Measurements from ENCODE around the gene HPCAL1. TPM values are rescaled to one million over a fixed set of nuclear protein-coding genes. Genes with fewer than 3 reads are reported as not detected.

HPCAL1 gene
- total and polyA plus RNA-seq, 2 of the 8 experiments (the other 6 are each of a cell fraction or from before 2014, with no cell fraction given) = 5.8 to 8.6 TPM

- Histone ChIP-seq H3K56ac (replicated peaks; ENCODE audit: insufficient read length, low read depth, low read length) (no peak overlapping the region), H3K4me3 (ENCODE audit: extremely low read depth in 1 of 4, insufficient read depth in 2 of 4, low read depth in 3 of 4, low read length in 4 of 4) (no peak overlapping the region), H2BK5ac (ENCODE audit: low read depth, low read length) (no peak overlapping the region; the same call in 1 of the 2 replicates), H4K5ac (ENCODE audit: insufficient read length, low read depth, low read length) (no peak overlapping the region), H2AFZ (ENCODE audit: low read length) (no peak overlapping the region), H4K20me1 (replicated peaks in 1 of 2; ENCODE audit: control insufficient read depth in 1 of 2, insufficient read depth in 2 of 2, low read length in 2 of 2) (no peaks in the 10 kb centered on the region), H3K36me3 (ENCODE audit: control insufficient read depth in 2 of 4, insufficient read depth in 4 of 4, low read length in 3 of 4) (no peaks in the 10 kb centered on the region), H3K79me2 (ENCODE audit: control insufficient read depth in 1 of 2, insufficient read depth in 2 of 2, low read length in 2 of 2) (no peaks in the 10 kb centered on the region), H3K4ac (replicated peaks; ENCODE audit: insufficient read length, low read depth, low read length) (no peak overlapping the region), H2BK120ac (replicated peaks; ENCODE audit: low read depth, low read length) (no peak overlapping the region), H4K8ac (ENCODE audit: extremely low read depth, insufficient read depth, low read length) (no peak overlapping the region), H3K9ac (replicated peaks in 1 of 4; ENCODE audit: extremely low read depth in 1 of 4, low read depth in 3 of 4, low read length in 3 of 4) (no peak overlapping the region), H3K27me3 (replicated peaks in 1 of 4; ENCODE audit: control insufficient read depth in 3 of 4, extremely low read depth in 1 of 4, insufficient read depth in 3 of 4, low read length in 3 of 4) (no peaks in the 10 kb centered on the region; a peak in 1 of 7 replicates), H3K4me2 (ENCODE audit: insufficient read depth in 1 of 2, low read depth in 2 of 2, low read length in 2 of 2) (no peak overlapping the region), H3K79me1 (ENCODE audit: low read depth, low read length) (no peaks in the 10 kb centered on the region), H3K9me3 (ENCODE audit: insufficient read depth in 2 of 2, low read depth in 1 of 2, low read length in 1 of 2) (0 out of 4 replicates have a peak, but pooled peaks cover 0 to 2% of the 10 kb centered on the region in 2 experiments), H3K4me1 (replicated peaks in 1 of 4; ENCODE audit: control insufficient read depth in 3 of 4, insufficient read depth in 4 of 4, low read length in 3 of 4) (peaks cover 0 to 3% (median 1%) of the 10 kb centered on the region in 4 experiments; a peak in 3 of 7 replicates), H3K23ac (ENCODE audit: insufficient read length) (no peak overlapping the region), H2BK12ac (ENCODE audit: low read depth, low read length) (no peak overlapping the region), H2BK15ac (ENCODE audit: low read length) (0 out of 2 replicates have a peak overlapping the region, but pooled peaks have one; percentile 46), H3K18ac (ENCODE audit: extremely low read depth, low read length) (no peak overlapping the region), H3K27ac (ENCODE audit: low read depth, low read length) (no peak overlapping the region), H3K14ac (ENCODE audit: insufficient read length) (no peak overlapping the region), H2AK5ac (ENCODE audit: low read depth, low read length) (no peak overlapping the region), H2BK20ac (ENCODE audit: low read length) (no peak overlapping the region), H4K91ac (replicated peaks; ENCODE audit: insufficient read length, low read length) (no peak overlapping the region), H3K23me2 (ENCODE audit: low read depth, low read length) (no peaks in the 10 kb centered on the region)
- POLR2A ChIA-PET (ENCODE audit: partially characterized antibody) = no interaction called here
- CTCF ChIA-PET (ENCODE audit: partially characterized antibody) = interaction anchor here (0.6 to 1.5 kb wide), 5 partner anchors 19 to 344 kb away, joined by 3 to 4 read pairs (median 4); no protein-coding TSS in a partner anchor
- 93% methylated on average over 10 of the region's 10 CpGs; no CpG with 5 or more reads in 1 of the 2 experiments for WGBS, 2 experiments (ENCODE audit: extremely low coverage in 1 of 2, insufficient coverage in 1 of 2, insufficient read length in 1 of 2, insufficient replicate concordance in 2 of 2, low coverage in 1 of 2, low lambda C conversion rate in 2 of 2, missing lambda C conversion rate in 1 of 2)
- DNase-seq (ENCODE audit: low read depth in 1 of 2, low spot score in 2 of 2) (no peak), FAIRE-seq (no peak)
- TF ChIP-seq SIX5 (IDR thresholded peaks at IDR 0.05; ENCODE audit: low read depth, low read length) = no peak
- no peak for TF ChIP-seq TAF1 (IDR thresholded peaks at IDR 0.05; ENCODE audit: low read depth, low read length)
- TF ChIP-seq SUZ12 (IDR thresholded peaks at IDR 0.05; ENCODE audit: low read length) = no peak
- no peak for TF ChIP-seq E2F6 (IDR thresholded peaks at IDR 0.05)
Observed at GRCh38 chr2:10413503-10413902, 110.8 kb downstream of the HPCAL1 start.
